Measurements from ENCODE around the gene C3orf20.

DNA sequence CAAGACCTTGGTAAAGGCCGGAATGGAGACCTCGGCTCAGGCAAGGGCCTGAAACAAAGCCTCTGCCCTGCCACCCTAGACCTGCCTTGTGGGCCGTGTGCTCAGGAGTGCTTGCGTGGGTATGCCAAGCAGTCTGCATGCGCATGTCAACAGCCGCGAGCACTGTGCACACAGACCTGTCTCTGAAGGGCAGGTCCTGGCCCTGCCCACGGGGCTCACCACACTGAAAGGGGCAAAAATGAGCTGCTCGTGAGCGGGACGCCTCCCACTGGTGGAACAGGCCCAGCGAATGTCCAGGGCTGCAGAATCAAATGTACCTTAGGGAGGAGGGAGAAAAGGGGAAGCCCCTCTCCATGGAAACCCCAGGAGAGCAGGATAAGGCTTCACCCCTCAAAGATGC is 99.5 kb downstream of the C3orf20 start:
- TF ChIP-seq GATA2 (IDR thresholded peaks at IDR 0.05; ENCODE audit: low read depth, low read length) (no peak), GATA3 (IDR thresholded peaks at IDR 0.05; ENCODE audit: low read depth, low read length) (no peak)
